UCSD-AML1 (cell line): ENCODE results near the gene PPFIBP2.
A peak's percentile ranks its signal among the peaks of the same experiment; 100 is the strongest.
"Not testable (repeated sequence)": the region's sequence is repeated elsewhere in the genome, so short reads cannot be mapped to it uniquely, and the experiment has no call there.

Experiments
- DNase-seq: peaks from one replicate; lab custom pipeline; 2025; ENCODE audit not compliant: unreplicated experiment; lab: John Stamatoyannopoulos, UW

Gene PPFIBP2

DNA sequence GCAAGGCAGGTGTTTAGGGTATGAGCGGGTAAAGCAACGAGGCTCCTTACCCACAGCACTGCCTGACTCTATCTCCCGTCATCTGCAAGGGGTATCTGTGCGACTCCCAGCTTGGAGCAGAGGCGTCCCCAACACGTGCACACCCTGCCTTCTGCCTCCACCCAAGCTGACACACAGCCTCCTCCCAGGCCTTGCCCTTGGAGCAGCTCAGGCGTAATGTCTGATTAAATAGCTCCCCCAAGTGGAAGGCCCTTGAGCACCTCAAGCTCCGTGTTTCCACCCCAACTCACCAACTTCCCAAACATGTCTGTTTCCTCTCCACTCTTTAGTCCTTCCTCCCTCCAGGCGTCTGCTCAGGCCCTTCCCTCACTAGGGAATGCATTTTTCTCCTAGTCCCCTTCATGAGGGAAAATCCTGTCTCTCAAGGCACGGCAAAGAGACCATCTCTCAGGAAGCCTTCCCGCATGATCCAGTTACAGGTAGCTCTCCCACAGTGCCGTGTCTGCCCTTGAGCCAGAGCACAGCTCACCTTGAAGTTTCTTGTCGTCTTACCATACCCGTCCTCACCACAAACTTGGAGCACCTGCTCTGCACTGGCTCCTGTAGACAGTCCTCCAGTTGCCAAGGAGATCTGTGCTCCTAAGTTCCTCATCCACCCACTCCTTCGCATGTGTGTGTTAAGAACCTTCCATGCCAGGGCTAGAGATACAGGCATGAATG, 143.7 kb downstream of the PPFIBP2 start:
- peak; percentile 29 for DNase-seq

- not testable (repeated sequence) for DNase-seq
These were observed 149.7 kb downstream of the PPFIBP2 start for GRCh38 chr11:7663531-7663930.

DNA sequence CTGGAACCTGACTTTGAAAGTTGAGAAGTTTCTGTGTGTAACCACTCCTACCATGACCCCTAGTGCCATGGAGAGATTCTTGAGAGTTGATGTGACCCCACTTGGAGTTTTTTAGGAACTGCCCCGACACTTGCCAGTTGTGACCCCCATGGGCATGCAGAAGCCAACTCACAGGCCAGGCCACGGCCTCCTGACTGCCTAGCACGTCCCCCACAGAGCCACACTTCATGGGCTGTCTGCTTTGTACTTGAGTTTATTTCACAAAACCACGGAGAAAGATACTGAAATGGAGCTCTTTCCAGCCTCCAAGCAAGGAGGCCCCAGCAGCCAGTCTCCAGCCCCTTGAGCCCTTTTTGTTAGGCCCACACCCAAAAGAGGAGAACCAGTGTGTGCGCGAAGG, 151.1 kb downstream of the PPFIBP2 start:
- no peak for DNase-seq

DNA sequence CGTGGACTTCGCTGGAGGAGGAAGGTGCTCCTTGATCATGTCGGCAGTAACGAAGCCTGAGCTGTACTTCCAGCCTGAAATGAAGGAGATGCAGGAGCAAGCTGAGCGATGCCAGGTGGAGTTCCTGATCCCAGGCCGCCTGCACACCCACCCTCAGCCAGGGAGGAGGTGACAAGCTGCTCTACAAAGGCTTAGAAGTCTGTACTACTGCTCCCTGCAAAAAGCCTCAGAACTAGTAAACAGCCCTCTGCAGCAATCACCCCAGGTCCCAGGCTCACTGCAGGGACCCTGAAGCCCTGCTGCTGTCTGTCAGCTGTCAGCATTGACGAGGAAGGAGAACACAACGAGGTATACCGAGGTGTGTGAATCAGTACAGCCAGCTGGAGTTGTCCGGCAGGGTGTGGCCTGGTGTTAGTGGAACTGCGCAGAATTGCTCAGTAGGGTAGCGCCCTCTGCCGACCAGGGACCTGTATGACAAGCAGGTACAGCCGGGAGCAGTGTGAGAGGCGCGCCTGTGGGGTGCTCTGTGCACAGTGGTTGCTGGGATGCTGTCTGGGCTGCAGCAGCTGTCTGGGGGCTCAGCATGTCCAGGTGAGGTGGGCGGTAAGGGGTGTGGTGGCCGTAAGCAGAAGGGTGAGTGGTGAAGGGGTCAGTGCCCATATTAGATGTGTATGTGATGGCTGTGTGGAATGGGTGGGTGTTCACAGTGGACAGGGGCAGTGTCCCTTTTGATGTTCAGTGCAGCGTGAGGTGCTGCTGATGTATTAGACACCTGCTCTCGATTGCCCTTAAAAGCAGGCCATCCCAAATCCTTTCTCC, 151.9 kb downstream of the PPFIBP2 start:
- peak; percentile 70 for DNase-seq

GRCh38 chr11:7666292-7666866, 152.6 kb downstream of the PPFIBP2 start:
- DNase-seq = no peak

- DNase-seq = no peak
These were observed 153.7 kb downstream of the PPFIBP2 start for GRCh38 chr11:7667460-7667859.

- DNase-seq = no peak
These were observed 154.7 kb downstream of the PPFIBP2 start for GRCh38 chr11:7668464-7668863.

GRCh38 chr11:7668911-7669310, 155.1 kb downstream of the PPFIBP2 start:
- no peak for DNase-seq

DNA sequence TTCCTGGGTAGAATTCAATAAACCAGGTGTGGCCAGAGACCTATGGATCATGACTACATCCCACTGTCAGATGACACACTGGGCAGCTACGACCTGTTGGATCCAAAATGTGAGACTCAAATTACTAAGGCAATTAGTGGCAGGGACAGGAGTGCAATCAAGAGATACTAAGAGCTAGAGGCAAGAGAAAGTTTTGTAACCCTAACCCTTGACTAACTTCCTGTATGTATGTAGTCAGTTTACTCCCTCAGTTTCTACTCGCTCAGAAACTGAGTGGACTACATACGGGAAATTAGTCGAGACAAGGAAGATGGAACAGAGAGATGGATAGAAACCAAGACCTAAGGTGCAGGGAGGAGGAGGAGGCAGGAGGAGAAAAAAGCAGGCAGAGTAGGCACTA, 156.8 kb downstream of the PPFIBP2 start:
- no peak for DNase-seq

GRCh38 chr11:7671347-7672215, 157.8 kb downstream of the PPFIBP2 start:
- no peak for DNase-seq

DNA sequence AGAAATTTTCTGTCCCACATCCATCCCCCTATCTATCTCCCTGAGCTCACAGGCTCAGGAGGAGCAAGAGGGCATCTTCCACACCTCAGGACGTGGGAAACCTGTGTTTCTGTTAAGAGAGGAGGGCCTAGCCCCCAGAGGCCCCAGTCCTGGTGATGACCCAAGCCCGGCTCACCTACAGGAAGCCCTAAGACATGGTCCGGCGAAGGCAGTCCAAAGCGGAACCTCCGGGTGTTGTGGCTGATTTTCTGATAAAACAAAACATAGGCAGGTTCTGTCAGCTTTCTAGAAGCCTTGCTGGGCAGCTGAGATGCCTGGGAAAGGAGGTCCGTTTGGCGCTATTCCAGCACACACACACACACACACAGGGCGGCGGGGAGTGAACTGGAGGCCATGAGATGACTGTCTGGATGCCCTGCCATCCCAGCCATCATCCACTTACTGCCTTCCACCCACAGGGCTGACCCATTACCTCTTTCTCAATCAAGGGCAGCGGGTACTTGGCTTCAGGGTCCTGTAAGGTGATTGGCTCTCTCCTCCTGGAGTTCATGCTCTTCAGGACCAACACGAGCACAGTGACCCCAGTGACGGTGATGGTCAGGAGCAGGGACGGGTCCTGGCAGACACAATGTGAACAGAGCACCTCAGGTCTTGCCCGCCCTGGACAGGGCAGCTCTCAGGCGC, 158.6 kb downstream of the PPFIBP2 start:
- DNase-seq = no peak

GRCh38 chr11:7672960-7673723, 159.3 kb downstream of the PPFIBP2 start, which contains the start of gene CYB5R2:
TSS of gene CYB5R2 (minus strand) at chr11:7673500. CDS start at chr11:7672825, 675 bp downstream.
- no peak for DNase-seq

- DNase-seq = no peak
These were observed 160.1 kb downstream of the PPFIBP2 start for GRCh38 chr11:7673724-7674434.

- no peak for DNase-seq
These were observed 161.8 kb downstream of the PPFIBP2 start for GRCh38 chr11:7675631-7676030.

- no peak for DNase-seq
These were observed 163.3 kb downstream of the PPFIBP2 start for GRCh38 chr11:7677071-7677470.

GRCh38 chr11:7677796-7678201, 164.0 kb downstream of the PPFIBP2 start:
- DNase-seq = no peak

GRCh38 chr11:7683571-7683970, 169.8 kb downstream of the PPFIBP2 start:
- DNase-seq = no peak

DNA sequence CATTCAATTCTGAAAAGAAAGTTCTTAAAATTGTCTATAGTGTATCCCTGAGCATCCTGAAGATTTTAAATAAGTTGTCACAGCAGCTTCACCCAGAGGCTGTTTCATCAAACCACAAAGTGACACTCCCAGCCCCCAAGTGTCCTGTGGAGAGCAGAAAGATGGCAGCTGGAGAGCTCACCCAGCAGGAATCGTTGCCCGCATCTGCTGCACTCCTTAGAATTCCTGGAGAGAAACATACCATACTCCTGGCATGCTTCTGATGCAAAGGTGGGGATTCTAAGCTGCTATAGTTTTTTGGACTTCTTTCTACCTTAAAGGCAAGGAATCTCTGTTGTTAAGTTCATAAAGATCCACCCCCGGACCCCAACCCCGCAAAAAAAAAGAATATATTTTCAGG, 173.0 kb downstream of the PPFIBP2 start:
- DNase-seq = no peak

DNA sequence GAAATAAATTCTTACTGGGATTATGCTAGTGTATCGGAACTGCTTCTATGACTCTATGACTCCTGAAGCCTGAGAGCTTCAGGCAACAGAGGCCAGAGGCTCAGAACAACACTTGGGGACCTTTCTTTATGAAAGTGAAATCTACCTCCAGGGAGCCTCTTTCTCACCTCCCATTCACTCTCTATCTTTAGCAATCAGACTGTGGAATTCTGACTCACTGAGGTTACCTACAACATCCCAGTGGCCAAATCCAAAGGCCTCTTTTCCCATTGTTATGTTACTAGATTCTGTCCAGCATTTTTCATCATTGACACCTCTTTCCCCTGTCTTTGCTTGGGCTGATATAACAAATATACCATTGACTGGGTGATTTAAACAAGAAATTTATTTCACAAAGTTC, 173.6 kb downstream of the PPFIBP2 start:
- DNase-seq = no peak
